Right lobe of liver (tissue), 4 donors: ENCODE measurements around the gene AHI1.

ENCODE experiments used
- POLR2A ChIP-seq: fragments of 450-650 bp; IDR thresholded peaks from one replicate; pipeline ENCODE4 v1.6.1; 2017; ENCODE audit warnings: antibody characterized with exemption, mild to moderate bottlenecking
- TF ChIP-seq, protein P1 (sequence below), 4 donors: fragments of 200-600 bp in 3 of 4; fragments of 450-650 bp in 1 of 4; IDR thresholded peaks; one replicate each; pipeline versions ENCODE4 v1.5.1 to v1.8.0; 2016 to 2022; ENCODE audit warnings: antibody characterized with exemption in 4 of 4, mild to moderate bottlenecking in 2 of 4
- donor health status: DM: no; HTN: no; CAD: no.
- donor health status: DM: no; HTN: no; CAD: no.
- donor health status: DM: no; HTN: yes; CAD: no.

DNA sequence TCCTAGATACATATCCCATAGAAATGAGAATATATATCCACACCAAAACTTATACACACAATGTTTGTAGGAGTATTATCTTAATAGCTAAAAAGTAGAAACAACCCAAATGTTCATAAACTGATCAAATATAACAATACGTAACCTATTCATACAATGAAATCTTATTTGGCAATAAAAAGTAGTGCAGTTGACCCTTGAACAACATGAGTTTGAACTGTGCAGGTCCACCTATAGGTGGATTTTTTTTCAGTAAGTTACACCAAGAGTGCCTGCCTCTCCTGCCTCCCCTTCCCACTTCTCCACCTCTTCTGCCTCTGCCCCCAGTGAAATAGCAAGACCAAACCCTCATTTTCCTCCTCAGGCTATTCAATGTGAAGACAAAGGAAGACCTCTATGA, 95.2 kb downstream of the AHI1 start:
- TF ChIP-seq, protein P1, sequence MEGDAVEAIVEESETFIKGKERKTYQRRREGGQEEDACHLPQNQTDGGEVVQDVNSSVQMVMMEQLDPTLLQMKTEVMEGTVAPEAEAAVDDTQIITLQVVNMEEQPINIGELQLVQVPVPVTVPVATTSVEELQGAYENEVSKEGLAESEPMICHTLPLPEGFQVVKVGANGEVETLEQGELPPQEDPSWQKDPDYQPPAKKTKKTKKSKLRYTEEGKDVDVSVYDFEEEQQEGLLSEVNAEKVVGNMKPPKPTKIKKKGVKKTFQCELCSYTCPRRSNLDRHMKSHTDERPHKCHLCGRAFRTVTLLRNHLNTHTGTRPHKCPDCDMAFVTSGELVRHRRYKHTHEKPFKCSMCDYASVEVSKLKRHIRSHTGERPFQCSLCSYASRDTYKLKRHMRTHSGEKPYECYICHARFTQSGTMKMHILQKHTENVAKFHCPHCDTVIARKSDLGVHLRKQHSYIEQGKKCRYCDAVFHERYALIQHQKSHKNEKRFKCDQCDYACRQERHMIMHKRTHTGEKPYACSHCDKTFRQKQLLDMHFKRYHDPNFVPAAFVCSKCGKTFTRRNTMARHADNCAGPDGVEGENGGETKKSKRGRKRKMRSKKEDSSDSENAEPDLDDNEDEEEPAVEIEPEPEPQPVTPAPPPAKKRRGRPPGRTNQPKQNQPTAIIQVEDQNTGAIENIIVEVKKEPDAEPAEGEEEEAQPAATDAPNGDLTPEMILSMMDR (IDR thresholded peaks at IDR 0.05) = no peak
- no peak for TF ChIP-seq POLR2A
